HepG2 (cell line): ENCODE measurements around the gene CR2. TPM values are rescaled to one million over a fixed set of nuclear protein-coding genes. Genes with fewer than 3 reads are reported as not detected.

Experiments
- E2F1 ChIP-seq: sonication (generic); formaldehyde crosslinking; IDR thresholded peaks from 2 replicates; pipeline ENCODE4 v1.5.0; 2020; ENCODE audit warnings: missing genetic modification reagents
- EP300 ChIP-seq, 3 experiments: sonication (generic) in 1 of 3; formaldehyde crosslinking in 1 of 3; IDR thresholded peaks; 2 replicates each; pipeline versions ENCODE4 v1.5.1 to v1.6.1; 2011 to 2020; ENCODE audit warnings: low read depth in 2 of 3, low read length in 2 of 3, borderline replicate concordance in 1 of 3, improper control_type of control experiment in 1 of 3, mild to moderate bottlenecking in 1 of 3, missing genetic modification reagents in 1 of 3, moderate library complexity in 1 of 3
- FOXJ3 ChIP-seq: sonication (generic); formaldehyde crosslinking; IDR thresholded peaks from 2 replicates; pipeline ENCODE4 v1.4.0; 2020; ENCODE audit warnings: missing genetic modification reagents, mild to moderate bottlenecking, borderline replicate concordance
- HNRNPK ChIP-seq: fragments of 200-400 bp; formaldehyde crosslinking; IDR thresholded peaks from 2 replicates; pipeline ENCODE4 v1.6.1; 2018; ENCODE audit warnings: low read length, low read depth, moderate library complexity, mild to moderate bottlenecking; ENCODE audit not compliant: poor library complexity, severe bottlenecking
- NFATC3 ChIP-seq: sonication (generic); formaldehyde crosslinking; IDR thresholded peaks from 2 replicates; pipeline ENCODE4 v1.5.1; 2020; ENCODE audit warnings: mild to moderate bottlenecking, missing genetic modification reagents
- SIX4 ChIP-seq: sonication (generic); formaldehyde crosslinking; IDR thresholded peaks from 2 replicates; pipeline ENCODE4 v1.4.0; 2020; ENCODE audit warnings: missing genetic modification reagents
- SMC3 ChIP-seq: IDR thresholded peaks from 2 replicates; pipeline ENCODE4 v1.6.1; 2011; ENCODE audit warnings: low read length, improper control_type of control experiment
- SOX13 ChIP-seq, 3 experiments: fragments of 450-650 bp in 1 of 3; sonication (generic) in 1 of 3; formaldehyde crosslinking in 1 of 3; IDR thresholded peaks in 2 of 3; conservative IDR thresholded peaks in 1 of 3; 2 replicates each; pipeline versions ENCODE4 v1.5.0 to v1.6.1; 2016 to 2020; ENCODE audit warnings: antibody characterized with exemption in 1 of 3, mild to moderate bottlenecking in 1 of 3, missing compliant biosample characterization in 1 of 3, missing genetic modification reagents in 1 of 3, moderate library complexity in 1 of 3
- SP1 ChIP-seq, 2 experiments: fragments of 450-650 bp in 1 of 2; sonication (generic) in 1 of 2; formaldehyde crosslinking in 1 of 2; IDR thresholded peaks; 2 replicates each; pipeline versions ENCODE4 v1.4.0 to v1.6.1; 2016 to 2020; ENCODE audit warnings: missing genetic modification reagents in 1 of 2
- ZNF18 ChIP-seq: sonication (generic); formaldehyde crosslinking; IDR thresholded peaks from 2 replicates; pipeline ENCODE4 v1.8.0; 2022; ENCODE audit warnings: mild to moderate bottlenecking, missing genetic modification reagents; ENCODE audit not compliant: insufficient replicate concordance
- ZNF282 ChIP-seq: fragments of 450-650 bp; IDR thresholded peaks from 2 replicates; pipeline ENCODE4 v1.6.1; 2018; ENCODE audit not compliant: partially characterized antibody
- ZNF563 ChIP-seq: sonication (generic); formaldehyde crosslinking; IDR thresholded peaks from 2 replicates; pipeline ENCODE4 v1.8.0; 2022; ENCODE audit warnings: mild to moderate bottlenecking, moderate library complexity, missing genetic modification reagents
- ZNF703 ChIP-seq: sonication (generic); formaldehyde crosslinking; IDR thresholded peaks from 2 replicates; pipeline ENCODE4 v1.5.1; 2020; ENCODE audit warnings: missing genetic modification reagents, mild to moderate bottlenecking, moderate library complexity, borderline replicate concordance
- ZSCAN21 ChIP-seq: sonication (generic); formaldehyde crosslinking; IDR thresholded peaks from 2 replicates; pipeline ENCODE4 v1.8.0; 2022; ENCODE audit warnings: mild to moderate bottlenecking, missing genetic modification reagents, moderate library complexity, borderline replicate concordance
- polyA plus RNA-seq, 8 experiments: library from polyadenylated mRNA; depleted of rRNA in 3 of 8; stranded (reverse) in 7 of 8; unstranded in 1 of 8; fragments of >200 nt; fragmentation: Illumina TruSeq in 4 of 8; extraction: Trizol in 4 of 8; gene quantifications; 2 replicates each; pipeline versions ENCODE4 v1.2.1 to v1.2.3, GENCODE V29; 2011 to 2016; ENCODE audit warnings: low read depth in 4 of 8, missing spikeins in 1 of 8, mixed read lengths in 1 of 8; ENCODE audit not compliant: insufficient read depth in 1 of 8
- total RNA-seq, 5 experiments: library from RNA; depleted of rRNA; stranded (reverse); fragments of >200 nt; fragmentation: Illumina TruSeq; extraction: Trizol; gene quantifications; 2 replicates each; pipeline ENCODE4 v1.2.3, GENCODE V29; 2016; ENCODE audit warnings: low read depth in 1 of 5
- TF ChIP-seq, protein P1 (sequence below): IDR thresholded peaks from 2 replicates; pipeline ENCODE4 v1.6.1; 2016; ENCODE audit warnings: missing genetic modification reagents, missing compliant biosample characterization
- TF ChIP-seq, protein P2 (sequence below): IDR thresholded peaks from 2 replicates; pipeline ENCODE4 v1.4.0; 2020; ENCODE audit warnings: mild to moderate bottlenecking, missing genetic modification reagents
- TF ChIP-seq, protein P3 (sequence below), 2 experiments: sonication (generic) in 1 of 2; formaldehyde crosslinking in 1 of 2; IDR thresholded peaks; 2 replicates each; pipeline versions ENCODE4 v1.5.1 to v1.6.1; 2011 to 2020; ENCODE audit warnings: borderline replicate concordance in 1 of 2, low read depth in 1 of 2, low read length in 1 of 2, mild to moderate bottlenecking in 1 of 2, missing genetic modification reagents in 1 of 2, moderate library complexity in 1 of 2

The CR2 gene
- total and polyA plus RNA-seq, 2 of the 13 experiments (the other 11 are each of a cell fraction or from before 2014, with no cell fraction given): not detected

DNA sequence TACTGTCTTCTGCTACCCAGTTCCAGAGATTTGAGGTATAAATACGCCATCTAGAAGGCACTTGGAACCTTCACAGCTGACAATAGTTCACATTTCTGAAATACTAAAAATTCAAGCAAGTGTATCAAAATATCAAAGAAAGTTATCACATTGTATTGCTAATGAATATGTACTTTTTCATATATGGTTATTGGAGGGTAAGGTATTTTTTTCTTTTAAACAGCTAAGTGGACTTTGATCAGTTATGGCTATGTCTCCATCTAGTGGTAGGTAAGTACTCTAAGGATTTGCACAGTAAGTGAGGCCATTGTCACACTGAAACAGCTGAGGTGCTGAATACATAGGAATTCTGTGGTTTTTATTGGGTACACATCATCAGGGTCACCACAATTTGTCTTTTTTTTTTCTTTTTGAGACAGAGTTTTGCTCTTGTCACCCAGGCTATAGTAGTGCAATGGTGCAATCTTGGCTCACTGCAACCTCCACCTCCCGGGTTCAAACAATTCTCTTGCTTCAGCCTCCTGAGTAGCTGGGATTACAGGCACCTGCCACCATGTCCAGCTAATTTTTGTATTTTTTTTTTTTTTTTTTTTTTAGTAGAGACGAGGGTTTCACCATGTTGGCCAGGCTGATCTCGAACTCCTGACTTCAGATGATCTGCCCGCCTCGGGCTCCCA lies 49.1 kb upstream of the CR2 start (continued):
- no peak for TF ChIP-seq ZNF703 (CRISPR knock-in tag)
- TF ChIP-seq SIX4 (CRISPR knock-in tag): no peak
- TF ChIP-seq SP1 (IDR thresholded peaks at IDR 0.05): no peak
- TF ChIP-seq SP1 (CRISPR knock-in tag; IDR thresholded peaks at IDR 0.05): no peak
- TF ChIP-seq ZNF563: no peak
- no peak for TF ChIP-seq NFATC3 (CRISPR knock-in tag)
- no peak for TF ChIP-seq HNRNPK
- TF ChIP-seq E2F1 (CRISPR knock-in tag): no peak
- TF ChIP-seq, protein P1, sequence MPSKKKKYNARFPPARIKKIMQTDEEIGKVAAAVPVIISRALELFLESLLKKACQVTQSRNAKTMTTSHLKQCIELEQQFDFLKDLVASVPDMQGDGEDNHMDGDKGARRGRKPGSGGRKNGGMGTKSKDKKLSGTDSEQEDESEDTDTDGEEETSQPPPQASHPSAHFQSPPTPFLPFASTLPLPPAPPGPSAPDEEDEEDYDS: no peak
- TF ChIP-seq, protein P2, sequence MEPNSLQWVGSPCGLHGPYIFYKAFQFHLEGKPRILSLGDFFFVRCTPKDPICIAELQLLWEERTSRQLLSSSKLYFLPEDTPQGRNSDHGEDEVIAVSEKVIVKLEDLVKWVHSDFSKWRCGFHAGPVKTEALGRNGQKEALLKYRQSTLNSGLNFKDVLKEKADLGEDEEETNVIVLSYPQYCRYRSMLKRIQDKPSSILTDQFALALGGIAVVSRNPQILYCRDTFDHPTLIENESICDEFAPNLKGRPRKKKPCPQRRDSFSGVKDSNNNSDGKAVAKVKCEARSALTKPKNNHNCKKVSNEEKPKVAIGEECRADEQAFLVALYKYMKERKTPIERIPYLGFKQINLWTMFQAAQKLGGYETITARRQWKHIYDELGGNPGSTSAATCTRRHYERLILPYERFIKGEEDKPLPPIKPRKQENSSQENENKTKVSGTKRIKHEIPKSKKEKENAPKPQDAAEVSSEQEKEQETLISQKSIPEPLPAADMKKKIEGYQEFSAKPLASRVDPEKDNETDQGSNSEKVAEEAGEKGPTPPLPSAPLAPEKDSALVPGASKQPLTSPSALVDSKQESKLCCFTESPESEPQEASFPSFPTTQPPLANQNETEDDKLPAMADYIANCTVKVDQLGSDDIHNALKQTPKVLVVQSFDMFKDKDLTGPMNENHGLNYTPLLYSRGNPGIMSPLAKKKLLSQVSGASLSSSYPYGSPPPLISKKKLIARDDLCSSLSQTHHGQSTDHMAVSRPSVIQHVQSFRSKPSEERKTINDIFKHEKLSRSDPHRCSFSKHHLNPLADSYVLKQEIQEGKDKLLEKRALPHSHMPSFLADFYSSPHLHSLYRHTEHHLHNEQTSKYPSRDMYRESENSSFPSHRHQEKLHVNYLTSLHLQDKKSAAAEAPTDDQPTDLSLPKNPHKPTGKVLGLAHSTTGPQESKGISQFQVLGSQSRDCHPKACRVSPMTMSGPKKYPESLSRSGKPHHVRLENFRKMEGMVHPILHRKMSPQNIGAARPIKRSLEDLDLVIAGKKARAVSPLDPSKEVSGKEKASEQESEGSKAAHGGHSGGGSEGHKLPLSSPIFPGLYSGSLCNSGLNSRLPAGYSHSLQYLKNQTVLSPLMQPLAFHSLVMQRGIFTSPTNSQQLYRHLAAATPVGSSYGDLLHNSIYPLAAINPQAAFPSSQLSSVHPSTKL (CRISPR knock-in tag): 0 out of 2 replicates have a peak, but pooled peaks have one; percentile 10
- no peak for TF ChIP-seq ZNF18 (CRISPR knock-in tag)
- TF ChIP-seq EP300 (IDR thresholded peaks at IDR 0.05; ENCODE audit: low read depth in 2 of 2, low read length in 2 of 2): no peak
- TF ChIP-seq EP300 (CRISPR knock-in tag; IDR thresholded peaks at IDR 0.05; ENCODE audit: borderline replicate concordance): no peak
- TF ChIP-seq ZNF282: no peak
- no peak for TF ChIP-seq SOX13 (IDR thresholded peaks at IDR 0.05)
- TF ChIP-seq SOX13 (CRISPR knock-in tag; conservative IDR thresholded peaks at IDR 0.05 in 1 of 2, IDR thresholded peaks at IDR 0.05 in 1 of 2): 0 out of 4 replicates have a peak, but pooled peaks of 1 of the 2 experiments have one; percentile 8
- TF ChIP-seq, protein P3, sequence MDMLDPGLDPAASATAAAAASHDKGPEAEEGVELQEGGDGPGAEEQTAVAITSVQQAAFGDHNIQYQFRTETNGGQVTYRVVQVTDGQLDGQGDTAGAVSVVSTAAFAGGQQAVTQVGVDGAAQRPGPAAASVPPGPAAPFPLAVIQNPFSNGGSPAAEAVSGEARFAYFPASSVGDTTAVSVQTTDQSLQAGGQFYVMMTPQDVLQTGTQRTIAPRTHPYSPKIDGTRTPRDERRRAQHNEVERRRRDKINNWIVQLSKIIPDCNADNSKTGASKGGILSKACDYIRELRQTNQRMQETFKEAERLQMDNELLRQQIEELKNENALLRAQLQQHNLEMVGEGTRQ (IDR thresholded peaks at IDR 0.05; ENCODE audit: low read depth, low read length): no peak
- TF ChIP-seq, protein P3 (CRISPR knock-in tag; IDR thresholded peaks at IDR 0.05; ENCODE audit: borderline replicate concordance): no peak
- TF ChIP-seq ZSCAN21 (CRISPR knock-in tag): no peak
- TF ChIP-seq SMC3: peak; percentile 83
- TF ChIP-seq FOXJ3: no peak
